KMS-11 (cell line): ENCODE measurements around the gene PIGK.

ENCODE experiments used
- H2AFZ ChIP-seq: fragments of 200-600 bp; sonication (generic); 2 replicates; pipeline ENCODE4 v1.6.1; 2016; ENCODE audit warnings: antibody characterized with exemption, mixed run types, low read depth
- H3K27ac ChIP-seq: fragments of 200-600 bp; sonication (generic); 2 replicates; pipeline ENCODE4 v1.6.1; 2016; ENCODE audit warnings: mild to moderate bottlenecking, mixed run types
- H3K27me3 ChIP-seq: fragments of 200-600 bp; sonication (generic); 2 replicates; pipeline ENCODE4 v1.6.1; 2017; ENCODE audit warnings: mild to moderate bottlenecking, low read depth, mixed run types, moderate library complexity; ENCODE audit not compliant: insufficient read depth
- H3K36me3 ChIP-seq: fragments of 200-600 bp; sonication (generic); 2 replicates; pipeline ENCODE4 v1.6.1; 2017; ENCODE audit warnings: mild to moderate bottlenecking, mixed run types; ENCODE audit not compliant: insufficient read depth
- H3K4me1 ChIP-seq: fragments of 200-600 bp; sonication (generic); 2 replicates; pipeline ENCODE4 v1.6.1; 2016; ENCODE audit warnings: mild to moderate bottlenecking, low read depth, mixed run types; ENCODE audit not compliant: poor library complexity, severe bottlenecking
- H3K4me2 ChIP-seq: fragments of 200-600 bp; sonication (generic); 2 replicates; pipeline ENCODE4 v1.7.0; 2016; ENCODE audit warnings: mild to moderate bottlenecking, mixed run types
- H3K4me3 ChIP-seq: fragments of 200-600 bp; sonication (generic); IDR thresholded peaks from 2 replicates; pipeline ENCODE4 v1.6.1; 2017; ENCODE audit warnings: low read depth, low read length, mixed read lengths; ENCODE audit not compliant: insufficient read depth
- H3K79me2 ChIP-seq: fragments of 200-600 bp; sonication (generic); 2 replicates; pipeline ENCODE4 v1.6.1; 2016; ENCODE audit warnings: low read depth, mixed run types; ENCODE audit not compliant: insufficient read depth
- H3K9ac ChIP-seq: fragments of 200-600 bp; sonication (generic); 2 replicates; pipeline ENCODE4 v1.6.1; 2016; ENCODE audit warnings: mild to moderate bottlenecking, mixed run types
- H4K20me1 ChIP-seq: fragments of 200-600 bp; sonication (generic); 2 replicates; pipeline ENCODE4 v1.6.1; 2016; ENCODE audit warnings: mild to moderate bottlenecking, mixed run types; ENCODE audit not compliant: insufficient read depth
- TF ChIP-seq, protein P1 (sequence below): fragments of 200-600 bp; sonication (generic); conservative IDR thresholded peaks from 2 replicates; pipeline ENCODE4 v1.6.1; 2017; ENCODE audit warnings: low read depth, mild to moderate bottlenecking, antibody characterized with exemption, low read length, moderate library complexity, mixed read lengths

The PIGK gene

DNA sequence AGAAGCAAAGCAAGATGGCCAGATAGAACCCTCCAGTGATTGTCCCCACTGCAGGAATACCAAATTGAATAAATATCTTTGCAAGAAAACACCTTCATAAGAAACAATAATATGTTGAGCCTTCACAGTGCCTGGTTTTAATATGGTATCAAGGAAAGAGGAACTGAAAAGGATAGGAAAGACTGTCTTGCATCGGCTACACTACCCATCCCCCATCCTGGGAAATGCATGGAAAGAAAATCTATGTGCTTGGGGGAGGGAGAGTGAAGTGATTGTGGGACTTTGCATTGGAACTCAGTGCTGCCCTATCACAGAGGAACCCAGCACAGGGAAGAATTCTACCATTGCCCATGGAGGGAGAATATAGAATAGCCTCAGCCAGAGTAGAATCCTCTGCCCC is 34.0 kb upstream of the PIGK start:
- Histone ChIP-seq H2AFZ (no peak overlapping the region), H3K36me3 (no peaks in the 10 kb centered on the region), H3K4me2 (no peak overlapping the region), H3K4me1 (no peaks in the 10 kb centered on the region), H3K79me2 (no peaks in the 10 kb centered on the region), H3K4me3 (no peak overlapping the region), H3K27me3 (no peaks in the 10 kb centered on the region), H4K20me1 (no peaks in the 10 kb centered on the region), H3K27ac (no peak overlapping the region), H3K9ac (no peak overlapping the region)
- TF ChIP-seq, protein P1, sequence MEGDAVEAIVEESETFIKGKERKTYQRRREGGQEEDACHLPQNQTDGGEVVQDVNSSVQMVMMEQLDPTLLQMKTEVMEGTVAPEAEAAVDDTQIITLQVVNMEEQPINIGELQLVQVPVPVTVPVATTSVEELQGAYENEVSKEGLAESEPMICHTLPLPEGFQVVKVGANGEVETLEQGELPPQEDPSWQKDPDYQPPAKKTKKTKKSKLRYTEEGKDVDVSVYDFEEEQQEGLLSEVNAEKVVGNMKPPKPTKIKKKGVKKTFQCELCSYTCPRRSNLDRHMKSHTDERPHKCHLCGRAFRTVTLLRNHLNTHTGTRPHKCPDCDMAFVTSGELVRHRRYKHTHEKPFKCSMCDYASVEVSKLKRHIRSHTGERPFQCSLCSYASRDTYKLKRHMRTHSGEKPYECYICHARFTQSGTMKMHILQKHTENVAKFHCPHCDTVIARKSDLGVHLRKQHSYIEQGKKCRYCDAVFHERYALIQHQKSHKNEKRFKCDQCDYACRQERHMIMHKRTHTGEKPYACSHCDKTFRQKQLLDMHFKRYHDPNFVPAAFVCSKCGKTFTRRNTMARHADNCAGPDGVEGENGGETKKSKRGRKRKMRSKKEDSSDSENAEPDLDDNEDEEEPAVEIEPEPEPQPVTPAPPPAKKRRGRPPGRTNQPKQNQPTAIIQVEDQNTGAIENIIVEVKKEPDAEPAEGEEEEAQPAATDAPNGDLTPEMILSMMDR, result no peak

DNA sequence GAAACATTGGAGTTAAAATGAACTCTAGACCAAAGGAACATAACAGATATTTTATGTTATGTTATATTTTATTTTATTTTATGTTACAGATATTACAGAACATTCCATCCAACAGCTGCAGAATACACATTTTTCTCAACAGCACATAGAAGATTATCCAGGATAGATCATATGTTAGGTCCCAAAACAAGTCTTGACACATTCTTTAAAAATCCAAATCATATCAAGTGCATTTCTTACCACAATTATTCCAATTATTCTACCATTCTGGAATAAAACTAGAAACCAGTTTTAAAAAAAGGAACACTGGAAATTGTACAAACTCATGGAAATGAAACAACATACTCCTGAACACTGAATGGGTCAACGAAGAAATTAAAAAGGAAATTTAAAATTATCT is 30.9 kb upstream of the PIGK start:
- Histone ChIP-seq H3K27me3 (no peaks in the 10 kb centered on the region), H2AFZ (no peak overlapping the region), H4K20me1 (no peaks in the 10 kb centered on the region), H3K79me2 (no peaks in the 10 kb centered on the region), H3K9ac (no peak overlapping the region), H3K36me3 (no peaks in the 10 kb centered on the region), H3K4me1 (no peaks in the 10 kb centered on the region), H3K27ac (no peak overlapping the region), H3K4me2 (no peak overlapping the region), H3K4me3 (no peak overlapping the region)
- TF ChIP-seq, protein P1, result no peak

DNA sequence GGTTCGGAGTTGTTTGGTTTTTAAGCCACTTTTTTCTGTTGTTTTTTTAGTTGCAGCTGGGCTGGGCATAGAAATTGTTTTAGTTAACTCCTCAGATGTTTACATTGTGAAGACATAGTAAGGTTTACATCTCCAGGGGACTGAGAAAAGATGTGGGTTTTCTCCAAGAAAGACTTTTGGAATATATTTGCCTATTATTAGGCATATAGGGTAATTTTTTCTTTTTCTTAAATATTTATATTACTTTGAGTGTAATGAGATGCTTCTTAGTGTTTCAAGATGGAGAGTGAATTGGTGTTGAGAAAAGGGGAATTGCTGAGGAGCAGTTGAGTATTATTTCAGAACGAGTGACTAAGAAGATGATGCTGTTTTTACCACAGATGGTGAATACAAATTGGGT is 26.6 kb upstream of the PIGK start:
- Histone ChIP-seq H3K27ac (no peak overlapping the region), H3K9ac (no peak overlapping the region), H4K20me1 (no peaks in the 10 kb centered on the region), H3K27me3 (no peaks in the 10 kb centered on the region), H3K36me3 (no peaks in the 10 kb centered on the region), H3K4me2 (no peak overlapping the region), H3K4me3 (no peak overlapping the region), H3K79me2 (no peaks in the 10 kb centered on the region), H3K4me1 (no peaks in the 10 kb centered on the region), H2AFZ (no peak overlapping the region)
- TF ChIP-seq, protein P1, result no peak

DNA sequence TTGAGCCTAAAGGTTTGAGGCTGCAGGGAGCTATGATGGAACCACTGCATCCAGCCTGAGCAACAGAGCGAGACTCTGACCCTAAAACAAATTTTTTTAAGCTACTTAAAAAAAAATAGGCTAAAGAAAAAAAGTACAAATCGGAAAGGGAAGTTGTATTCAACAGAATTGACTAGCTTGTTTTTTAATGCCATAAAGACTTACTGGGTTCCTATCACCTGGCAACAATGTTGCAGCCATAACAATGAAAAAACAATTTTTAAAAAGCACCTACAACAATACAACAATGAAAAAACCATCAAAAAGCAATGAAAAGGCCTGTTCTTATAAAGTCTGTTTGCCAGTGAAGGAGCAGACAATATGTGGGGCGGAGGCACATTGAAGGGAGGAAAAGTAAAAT is 20.1 kb upstream of the PIGK start:
- TF ChIP-seq, protein P1, result no peak
- H3K27ac ChIP-seq, result no peak overlapping the region
- no peak overlapping the region for H3K9ac ChIP-seq
- H3K4me3 ChIP-seq, result no peak overlapping the region
- no peaks in the 10 kb centered on the region for H3K27me3 ChIP-seq
- no peaks in the 10 kb centered on the region for H4K20me1 ChIP-seq
- H3K4me1 ChIP-seq, result no peaks in the 10 kb centered on the region
- H3K4me2 ChIP-seq, result no peak overlapping the region
- no peak overlapping the region for H2AFZ ChIP-seq
- H3K36me3 ChIP-seq, result no peaks in the 10 kb centered on the region
- no peaks in the 10 kb centered on the region for H3K79me2 ChIP-seq

DNA sequence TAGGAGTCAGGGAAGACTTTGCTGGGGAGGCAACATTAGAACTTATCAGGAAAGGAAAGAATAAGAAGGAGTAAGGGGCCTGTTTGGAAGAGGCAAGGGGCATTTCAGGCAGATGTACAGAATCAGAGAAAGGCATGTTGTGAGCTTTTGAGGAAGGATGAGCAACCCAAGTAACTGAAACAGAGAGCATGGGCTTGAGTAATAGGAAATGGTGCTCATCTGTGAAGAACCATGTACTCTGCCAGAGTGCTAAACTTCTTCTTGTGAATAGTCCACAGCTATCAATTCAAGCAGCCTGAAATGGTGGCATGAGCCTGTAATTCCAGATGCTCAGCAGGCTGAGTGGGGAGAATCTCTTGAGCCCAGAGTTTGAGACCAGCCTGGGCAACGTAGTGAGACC is 19.2 kb upstream of the PIGK start:
- no peak overlapping the region for H3K9ac ChIP-seq
- no peaks in the 10 kb centered on the region for H3K27me3 ChIP-seq
- H3K4me2 ChIP-seq, result no peak overlapping the region
- H3K27ac ChIP-seq, result no peak overlapping the region
- H3K4me3 ChIP-seq, result no peak overlapping the region
- no peaks in the 10 kb centered on the region for H3K36me3 ChIP-seq
- H4K20me1 ChIP-seq, result no peaks in the 10 kb centered on the region
- TF ChIP-seq, protein P1, result no peak
- no peaks in the 10 kb centered on the region for H3K4me1 ChIP-seq
- H3K79me2 ChIP-seq, result no peaks in the 10 kb centered on the region
- no peak overlapping the region for H2AFZ ChIP-seq
